Left renal pelvis (tissue), 4 donors: ENCODE measurements around the gene TXNDC16. TPM values are rescaled to one million over a fixed set of nuclear protein-coding genes. Genes with fewer than 3 reads are reported as not detected.
"Not testable (repeated sequence)": the region's sequence is repeated elsewhere in the genome, so short reads cannot be mapped to it uniquely, and the experiment has no call there.

ENCODE experiments used
- DNase-seq, 4 donors: peaks; one replicate each; pipeline ENCODE4 v3.0.0-alpha.2; 2013; ENCODE audit warnings: low read depth in 4 of 4, low spot score in 3 of 4
- polyA plus RNA-seq, 4 donors: library from polyadenylated mRNA; unstranded; fragments of 120-200 nt; gene quantifications; one replicate each; pipeline ENCODE4 v1.2.1, GENCODE V29; 2013; ENCODE audit not compliant: insufficient read length in 4 of 4

TXNDC16 gene
- polyA plus RNA-seq, result 10 to 100 TPM; 17.0 to 25.0 (median 21.4) TPM

GRCh38 chr14:52552063-52552988, at the start of gene TXNDC16, which contains the start of gene GPR137C:
TXNDC16 (minus strand) TSS chr14:52552505; CDS start chr14:52543557, 8,948 bp downstream.
GPR137C (plus strand) TSS chr14:52552836; CDS start chr14:52553148, 312 bp downstream.
- peak; percentile 99 for DNase-seq

- DNase-seq, result no peak
These were observed 47.7 kb upstream of the TXNDC16 start for GRCh38 chr14:52599974-52600373.

DNA sequence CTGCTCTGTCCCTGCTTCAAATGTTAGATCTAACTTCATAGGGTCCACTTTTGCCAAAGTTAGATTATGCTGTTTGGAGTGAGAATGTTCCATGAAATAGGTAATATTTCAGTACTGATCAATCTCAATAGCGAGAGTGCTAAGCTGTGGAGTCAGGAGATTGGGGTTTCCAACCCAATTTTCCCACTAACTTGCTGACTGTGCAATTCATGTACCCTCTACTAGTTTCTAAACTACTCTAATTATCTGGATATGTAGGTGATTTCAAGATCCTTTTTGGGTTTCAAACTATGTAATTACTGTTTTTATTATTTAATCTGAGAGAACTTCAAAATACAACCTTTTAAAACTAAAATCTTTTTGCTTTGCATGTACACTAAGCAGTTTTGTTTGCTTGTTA, 46.3 kb upstream of the TXNDC16 start:
- no peak for DNase-seq

DNA sequence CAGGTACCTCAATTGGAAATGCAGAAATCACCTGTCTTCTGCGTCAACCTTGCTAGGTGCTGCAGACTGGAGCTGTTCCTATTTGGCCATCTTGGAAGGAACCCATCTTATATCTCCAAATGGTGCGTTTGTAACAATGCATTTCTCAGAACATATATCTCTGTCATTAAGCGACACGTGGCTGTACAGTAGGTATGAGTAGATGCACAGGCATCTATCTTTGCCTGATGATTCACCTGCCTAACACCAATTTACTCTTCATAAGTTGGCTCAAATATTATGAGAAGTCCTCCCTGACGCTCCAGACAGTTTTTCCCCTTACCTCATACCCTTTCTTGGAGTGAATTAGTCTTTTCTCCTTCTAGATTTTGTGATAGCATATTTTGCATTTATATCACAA, 44.6 kb upstream of the TXNDC16 start:
- DNase-seq, result no peak

DNA sequence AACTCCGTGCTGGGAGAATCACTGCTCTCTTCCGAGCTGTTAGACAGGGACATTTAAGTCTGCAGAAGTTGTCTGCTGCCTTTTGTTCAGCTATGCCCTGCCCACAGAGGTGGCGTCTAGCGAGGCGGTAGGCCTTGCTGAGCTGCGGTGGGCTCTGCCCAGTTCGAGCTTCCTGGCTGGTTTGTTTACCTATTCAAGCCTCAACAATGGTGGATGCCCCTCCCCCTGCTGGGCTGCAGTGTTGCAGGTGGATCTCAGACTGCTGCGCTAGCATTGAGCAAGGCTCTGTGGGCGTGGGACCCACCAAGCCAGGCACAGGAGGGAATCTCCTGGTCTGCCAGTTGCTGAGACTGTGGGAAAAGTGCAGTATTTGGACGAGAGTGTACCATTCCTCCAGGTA, 44.0 kb upstream of the TXNDC16 start:
- no peak for DNase-seq

GRCh38 chr14:52590318-52590717, 38.0 kb upstream of the TXNDC16 start:
- DNase-seq, result no peak

DNA sequence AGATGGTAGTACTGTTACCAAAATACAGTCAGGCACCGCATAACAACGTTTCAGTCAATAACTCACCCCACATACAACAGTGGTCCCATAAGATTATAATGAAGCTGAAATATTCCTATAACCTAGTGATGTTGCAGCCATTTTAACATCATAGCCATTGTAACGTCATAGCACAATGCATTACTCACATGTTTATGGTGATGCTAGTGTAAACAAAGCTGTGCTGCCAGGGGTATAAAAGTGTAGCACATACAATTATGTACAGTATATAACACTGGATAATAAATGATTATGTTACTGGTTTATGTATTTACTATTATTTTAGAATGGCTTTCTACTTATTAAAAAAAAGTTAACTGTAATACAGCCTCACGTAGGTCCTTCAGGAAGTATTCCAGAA, 37.3 kb upstream of the TXNDC16 start:
- no peak for DNase-seq

GRCh38 chr14:52583544-52583943, 31.2 kb upstream of the TXNDC16 start:
- DNase-seq, result no peak

- no peak for DNase-seq
These were observed 23.6 kb upstream of the TXNDC16 start for GRCh38 chr14:52575858-52576257.

DNA sequence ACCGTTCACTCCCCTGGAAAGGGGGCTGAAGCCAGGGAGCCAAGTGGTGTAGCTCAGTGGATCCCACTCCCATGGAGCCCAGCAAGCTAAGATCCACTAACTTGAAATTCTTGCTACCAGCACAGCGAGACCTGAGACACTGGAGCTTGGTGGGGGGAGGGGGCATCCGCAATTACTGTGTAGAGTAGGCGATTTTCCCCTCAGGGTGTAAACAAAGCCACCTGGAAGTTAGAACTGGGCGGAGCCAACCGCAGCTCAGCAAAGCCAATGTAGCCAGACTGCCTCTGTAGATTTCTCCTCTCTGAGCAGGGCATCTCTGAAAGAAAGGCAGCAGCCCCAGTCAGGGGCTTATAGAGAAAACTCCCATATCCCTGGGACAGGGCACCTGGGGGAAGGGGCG, 16.1 kb upstream of the TXNDC16 start:
- DNase-seq, result not testable (repeated sequence)

DNA sequence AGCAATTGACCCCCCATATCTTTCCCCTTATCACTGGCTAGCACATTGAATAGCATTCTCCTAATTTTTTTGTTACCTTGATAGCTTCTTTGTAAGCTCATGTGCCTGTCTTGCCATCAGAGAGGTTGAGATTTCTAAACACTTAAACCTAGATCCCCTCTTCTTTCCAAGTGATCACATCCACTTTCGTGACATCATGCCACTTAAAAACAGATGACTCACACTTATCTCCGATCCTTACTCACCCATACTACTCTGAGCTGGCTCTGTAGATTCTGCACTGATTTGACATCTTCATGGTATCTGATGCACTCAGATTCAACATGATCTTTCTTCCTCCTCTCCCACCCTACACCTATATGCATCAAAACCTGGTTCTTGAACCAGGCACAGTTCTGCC, 10.8 kb upstream of the TXNDC16 start:
- no peak for DNase-seq

- no peak for DNase-seq
These were observed 6.4 kb upstream of the TXNDC16 start for GRCh38 chr14:52558688-52559087.

DNA sequence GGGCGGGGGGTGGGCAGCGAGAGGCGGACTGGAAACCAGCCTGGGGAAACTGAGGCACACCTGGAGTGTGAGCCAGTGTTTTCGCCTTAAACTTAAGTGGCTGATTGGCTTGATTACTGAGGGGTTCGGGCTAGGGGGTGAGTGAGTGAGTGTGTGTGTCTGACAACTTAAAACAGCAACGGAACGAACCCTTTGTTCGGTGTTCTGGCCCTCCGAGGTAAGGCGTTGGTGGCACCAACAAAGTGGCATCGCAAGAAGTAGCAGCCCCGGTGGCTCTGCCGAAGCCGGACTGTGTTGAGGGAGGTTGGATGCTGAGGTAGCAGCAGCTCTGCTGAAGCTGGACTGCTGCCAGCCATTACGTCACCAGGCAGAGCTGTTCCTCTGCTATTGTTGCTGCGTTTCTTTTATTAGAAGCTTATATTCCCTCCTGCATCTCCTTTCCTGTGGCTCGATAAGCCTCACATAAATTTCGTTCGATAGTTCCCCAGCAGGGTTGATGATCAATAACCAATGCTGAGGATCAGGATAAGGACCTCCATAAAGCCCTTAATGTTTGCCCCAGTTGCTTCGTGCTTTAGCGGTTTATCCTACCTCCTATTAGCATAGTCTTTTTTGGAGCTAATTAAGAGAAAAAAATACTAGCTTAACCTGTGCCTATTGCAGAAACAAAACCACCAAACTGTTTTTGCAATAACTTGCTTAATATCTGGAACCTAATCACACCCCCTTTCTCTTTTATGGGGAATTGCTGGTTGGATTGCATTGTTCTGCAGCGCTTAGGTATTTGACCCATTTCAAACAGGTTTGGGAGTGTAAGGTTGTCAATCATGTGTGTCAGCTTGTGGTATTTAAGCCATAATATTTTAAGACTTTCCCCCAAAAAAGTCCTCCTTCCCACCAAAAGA, 1.6 kb upstream of the TXNDC16 start:
- DNase-seq, result peak; percentile 84 to 90 (median 86)

DNA sequence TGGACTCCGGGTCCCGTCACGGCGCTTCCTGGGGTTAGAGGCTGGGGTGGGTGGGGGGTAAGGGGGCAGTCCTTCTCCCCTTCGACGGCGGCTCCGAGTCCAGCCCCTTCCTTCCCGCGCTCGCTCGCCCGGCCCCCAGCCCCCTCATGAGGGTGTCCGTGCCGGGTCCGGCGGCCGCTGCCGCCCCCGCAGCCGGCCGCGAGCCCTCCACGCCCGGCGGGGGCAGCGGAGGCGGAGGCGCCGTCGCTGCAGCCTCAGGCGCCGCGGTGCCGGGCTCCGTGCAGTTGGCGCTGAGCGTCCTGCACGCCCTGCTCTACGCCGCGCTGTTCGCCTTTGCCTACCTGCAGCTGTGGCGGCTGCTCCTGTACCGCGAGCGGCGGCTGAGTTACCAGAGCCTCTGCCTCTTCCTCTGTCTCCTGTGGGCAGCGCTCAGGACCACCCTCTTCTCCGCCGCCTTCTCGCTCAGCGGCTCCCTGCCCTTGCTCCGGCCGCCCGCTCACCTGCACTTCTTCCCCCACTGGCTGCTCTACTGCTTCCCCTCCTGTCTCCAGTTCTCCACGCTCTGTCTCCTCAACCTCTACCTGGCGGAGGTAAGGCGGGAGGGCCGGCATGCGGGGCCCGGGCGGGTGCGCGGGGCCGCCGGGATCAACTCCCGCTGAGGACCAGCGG, 831 bp upstream of the TXNDC16 start:
- DNase-seq, result peak; percentile 3 to 21 (median 12)

DNA sequence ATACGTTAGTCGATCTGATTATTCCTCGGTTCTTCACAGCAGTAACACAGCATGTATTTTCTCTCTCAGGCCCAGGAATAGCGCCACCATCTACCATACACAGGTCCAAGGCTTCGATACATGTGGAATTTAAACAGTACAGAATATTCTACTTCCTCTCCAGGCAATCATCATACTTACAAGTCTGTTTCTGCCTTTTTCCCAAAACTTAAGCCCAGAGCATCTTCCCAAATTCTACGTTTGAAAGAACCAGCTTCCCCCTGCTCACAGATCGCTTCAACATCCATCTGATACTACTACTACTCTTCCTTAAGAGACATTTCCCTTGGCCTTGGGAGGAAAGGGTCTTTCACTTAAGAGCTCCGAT, 626 bp downstream of the TXNDC16 start:
- DNase-seq, result peak; percentile 26 to 42 (median 36)

GRCh38 chr14:52551205-52551604, 1.1 kb downstream of the TXNDC16 start:
- peak in 1 of 4 donors; percentile 1 for DNase-seq

GRCh38 chr14:52550661-52551060, 1.6 kb downstream of the TXNDC16 start:
- no peak for DNase-seq

- no peak for DNase-seq
These were observed 4.8 kb downstream of the TXNDC16 start for GRCh38 chr14:52547526-52547925.

- no peak for DNase-seq
These were observed 5.3 kb downstream of the TXNDC16 start for GRCh38 chr14:52547027-52547426.

DNA sequence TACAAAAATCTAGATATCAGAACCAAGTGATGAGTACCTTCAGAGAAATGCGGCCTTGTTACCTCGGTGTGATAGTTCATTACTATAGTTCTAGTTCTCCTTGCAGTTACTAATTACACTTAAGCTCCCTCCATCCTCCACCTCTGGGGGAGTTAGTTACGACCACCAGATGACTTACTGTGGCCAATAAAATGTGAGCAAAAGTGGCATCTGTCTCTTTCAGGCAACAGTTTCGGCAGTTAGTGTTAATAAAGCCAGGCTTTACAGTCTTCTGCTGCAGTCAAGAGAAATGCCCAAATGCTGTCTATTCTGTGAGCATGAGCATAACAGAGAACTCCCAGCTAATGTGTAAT, 6.0 kb downstream of the TXNDC16 start:
- no peak for DNase-seq
